ENCODE measurements around the gene PRMT1.

GRCh38 chr19:49685845-49686332 lies 8.8 kb downstream of the PRMT1 start:
- TF ChIP-seq, protein P1, sequence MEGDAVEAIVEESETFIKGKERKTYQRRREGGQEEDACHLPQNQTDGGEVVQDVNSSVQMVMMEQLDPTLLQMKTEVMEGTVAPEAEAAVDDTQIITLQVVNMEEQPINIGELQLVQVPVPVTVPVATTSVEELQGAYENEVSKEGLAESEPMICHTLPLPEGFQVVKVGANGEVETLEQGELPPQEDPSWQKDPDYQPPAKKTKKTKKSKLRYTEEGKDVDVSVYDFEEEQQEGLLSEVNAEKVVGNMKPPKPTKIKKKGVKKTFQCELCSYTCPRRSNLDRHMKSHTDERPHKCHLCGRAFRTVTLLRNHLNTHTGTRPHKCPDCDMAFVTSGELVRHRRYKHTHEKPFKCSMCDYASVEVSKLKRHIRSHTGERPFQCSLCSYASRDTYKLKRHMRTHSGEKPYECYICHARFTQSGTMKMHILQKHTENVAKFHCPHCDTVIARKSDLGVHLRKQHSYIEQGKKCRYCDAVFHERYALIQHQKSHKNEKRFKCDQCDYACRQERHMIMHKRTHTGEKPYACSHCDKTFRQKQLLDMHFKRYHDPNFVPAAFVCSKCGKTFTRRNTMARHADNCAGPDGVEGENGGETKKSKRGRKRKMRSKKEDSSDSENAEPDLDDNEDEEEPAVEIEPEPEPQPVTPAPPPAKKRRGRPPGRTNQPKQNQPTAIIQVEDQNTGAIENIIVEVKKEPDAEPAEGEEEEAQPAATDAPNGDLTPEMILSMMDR (conservative IDR thresholded peaks at IDR 0.05; ENCODE audit: low read depth, low read length): no peak
- TF ChIP-seq EZH2 (IDR thresholded peaks at IDR 0.05; ENCODE audit: borderline replicate concordance, low read depth, low read length, poor library complexity, severe bottlenecking): no peak
